Measurements from ENCODE around the gene MRPL24. TPM values are rescaled to one million over a fixed set of nuclear protein-coding genes. Genes with fewer than 3 reads are reported as not detected.
"Not testable (repeated sequence)": the region's sequence is repeated elsewhere in the genome, so short reads cannot be mapped to it uniquely, and the experiment has no call there.

MRPL24 gene
- polyA plus RNA-seq, 10 donors: 58.4 to 72.1 (median 65.6) TPM

DNA sequence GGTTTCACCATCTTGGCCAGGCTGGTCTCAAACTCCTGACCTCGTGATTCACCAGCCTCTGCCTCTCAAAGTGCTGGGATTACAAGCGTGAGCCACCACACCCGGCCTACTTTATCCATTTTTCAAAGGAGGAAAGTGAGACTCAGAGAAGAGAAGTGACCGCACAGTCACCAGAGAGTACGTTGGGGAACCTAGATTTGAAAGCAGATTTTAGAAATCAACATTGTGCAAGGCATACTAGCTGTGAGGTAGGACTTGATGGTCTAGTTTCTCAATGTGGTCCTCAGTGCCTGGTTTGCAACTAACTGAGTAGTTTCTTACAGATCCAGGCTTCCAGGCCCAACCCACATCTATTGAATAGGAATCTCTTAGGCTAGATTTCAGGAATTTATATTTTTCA lies 24.8 kb upstream of the MRPL24 start:
- no peak for DNase-seq

- DNase-seq: not testable (repeated sequence)
These were observed 24.2 kb upstream of the MRPL24 start for GRCh38 chr1:156765136-156765535.

DNA sequence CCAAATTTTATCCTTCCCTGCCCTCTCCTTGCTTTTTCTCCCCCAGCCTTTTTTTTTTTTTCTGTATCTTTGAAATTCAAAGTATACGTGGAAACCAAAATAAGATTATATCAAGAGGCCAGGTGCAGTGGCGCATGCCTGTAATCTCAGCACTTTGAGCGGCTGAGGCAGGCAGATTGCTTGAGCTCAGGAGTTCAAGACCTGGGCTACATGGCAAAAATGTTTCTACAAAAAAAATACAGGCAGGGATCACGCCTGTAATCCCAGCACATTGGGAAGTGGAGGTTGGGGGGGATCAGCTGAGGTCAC lies 19.9 kb upstream of the MRPL24 start:
- no peak for DNase-seq

DNA sequence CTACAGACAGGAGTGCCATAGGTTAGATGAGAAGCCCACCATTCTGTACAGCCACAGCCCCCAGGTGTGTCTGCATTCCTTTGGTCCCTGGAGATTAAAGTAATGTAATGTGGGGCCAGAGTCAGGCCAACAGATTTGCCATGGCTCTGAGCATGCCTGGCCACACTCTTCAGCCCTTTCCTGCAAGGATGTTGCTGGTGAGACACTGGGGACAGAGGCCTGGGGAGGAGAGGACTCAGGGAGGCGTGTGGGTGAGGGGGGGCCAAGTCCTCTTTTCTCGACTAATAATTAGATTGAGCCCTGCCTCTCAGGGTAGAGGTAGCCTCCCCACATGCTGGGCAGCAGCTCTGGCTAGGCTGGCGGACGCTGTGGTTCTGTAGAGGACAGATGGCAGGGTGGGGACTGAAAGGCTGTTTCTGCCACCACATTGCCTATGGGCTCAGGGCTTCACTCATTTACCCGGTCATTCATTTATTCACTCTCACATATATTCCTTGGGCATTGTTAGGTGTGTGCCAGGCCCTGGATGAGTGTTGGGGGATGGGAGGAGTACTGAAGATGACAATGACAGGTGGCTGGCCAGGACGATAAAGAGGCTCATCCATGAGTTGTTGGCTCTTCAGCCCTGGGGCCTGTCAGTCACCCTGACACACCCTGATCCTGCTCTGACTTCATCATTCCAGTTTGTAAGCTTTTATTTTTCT lies 19.4 kb upstream of the MRPL24 start:
- no peak for DNase-seq

GRCh38 chr1:156757572-156758253 lies 16.8 kb upstream of the MRPL24 start:
- DNase-seq: not testable (repeated sequence)

GRCh38 chr1:156756355-156756754 lies 15.5 kb upstream of the MRPL24 start:
- DNase-seq: no peak

DNA sequence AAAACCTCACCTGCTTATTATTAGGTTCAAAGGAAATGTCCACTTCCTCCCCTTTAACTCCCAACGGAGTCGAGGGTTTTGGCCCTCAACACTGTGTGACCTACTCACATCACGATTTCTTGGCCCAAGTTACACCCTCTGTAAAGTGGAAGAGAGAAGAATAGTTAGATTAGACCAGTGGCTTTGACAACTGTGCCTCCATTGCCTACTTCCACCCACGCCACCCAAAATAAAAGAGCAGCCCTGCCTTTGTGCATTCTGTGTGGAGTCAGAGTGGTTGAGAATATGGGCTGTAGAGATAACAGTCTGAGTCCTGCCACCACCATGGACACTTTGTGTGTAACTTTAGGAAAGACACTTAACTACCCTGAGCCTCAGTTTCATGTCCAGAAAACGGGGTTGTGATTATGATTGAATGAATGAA lies 14.7 kb upstream of the MRPL24 start:
- DNase-seq: no peak

DNA sequence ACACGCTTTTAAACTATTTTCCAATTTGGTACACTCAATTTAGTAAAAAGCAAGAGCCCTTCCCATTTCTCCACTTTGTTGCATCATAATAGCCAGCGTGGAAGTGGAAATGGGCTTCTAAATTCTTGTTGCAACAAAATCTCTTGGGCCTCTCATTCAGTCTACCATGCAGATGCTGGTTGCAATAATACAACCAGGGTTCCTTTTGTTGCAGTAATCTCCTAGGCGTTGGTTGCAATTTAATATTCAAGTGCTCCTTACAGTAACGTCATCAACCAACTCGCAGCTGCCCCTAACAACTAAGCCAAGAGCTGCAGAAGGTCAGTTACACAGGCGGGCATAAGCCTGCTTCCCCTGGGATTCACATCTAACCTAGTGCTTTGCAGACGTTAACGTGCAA lies 13.3 kb upstream of the MRPL24 start:
- peak in 1 of 3 donors; percentile 26 for DNase-seq

DNA sequence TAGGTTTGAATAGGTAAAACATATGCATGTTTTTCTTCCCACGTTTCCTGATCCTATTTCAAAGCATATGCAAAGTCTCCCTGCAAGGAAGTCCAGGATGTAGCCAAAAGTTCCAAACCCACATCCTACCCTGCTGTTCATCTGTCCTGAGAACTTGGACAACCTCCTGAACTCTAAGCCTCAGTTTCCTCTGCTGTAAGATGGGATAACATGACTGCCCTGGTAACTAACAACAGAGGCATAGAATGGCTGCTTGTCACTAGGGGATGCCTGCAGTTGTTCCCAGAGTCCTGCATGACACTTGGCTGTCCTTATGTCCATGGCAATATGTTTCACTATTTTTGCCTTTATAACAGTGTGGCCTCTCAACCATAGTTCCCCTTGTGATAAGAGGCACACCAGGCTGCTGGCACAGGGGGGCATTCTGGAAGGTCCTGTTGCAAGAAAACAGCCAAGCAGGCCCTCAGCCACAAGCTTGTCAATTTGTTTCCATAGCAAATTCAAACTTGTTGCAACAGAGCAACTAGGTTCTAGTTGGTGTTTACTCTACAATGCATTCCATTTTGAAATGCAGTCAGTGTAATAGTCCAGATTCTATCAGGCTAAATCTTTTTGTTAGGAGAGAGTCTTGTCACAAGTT lies 12.1 kb upstream of the MRPL24 start:
- DNase-seq: peak in 1 of 3 donors; percentile 38

DNA sequence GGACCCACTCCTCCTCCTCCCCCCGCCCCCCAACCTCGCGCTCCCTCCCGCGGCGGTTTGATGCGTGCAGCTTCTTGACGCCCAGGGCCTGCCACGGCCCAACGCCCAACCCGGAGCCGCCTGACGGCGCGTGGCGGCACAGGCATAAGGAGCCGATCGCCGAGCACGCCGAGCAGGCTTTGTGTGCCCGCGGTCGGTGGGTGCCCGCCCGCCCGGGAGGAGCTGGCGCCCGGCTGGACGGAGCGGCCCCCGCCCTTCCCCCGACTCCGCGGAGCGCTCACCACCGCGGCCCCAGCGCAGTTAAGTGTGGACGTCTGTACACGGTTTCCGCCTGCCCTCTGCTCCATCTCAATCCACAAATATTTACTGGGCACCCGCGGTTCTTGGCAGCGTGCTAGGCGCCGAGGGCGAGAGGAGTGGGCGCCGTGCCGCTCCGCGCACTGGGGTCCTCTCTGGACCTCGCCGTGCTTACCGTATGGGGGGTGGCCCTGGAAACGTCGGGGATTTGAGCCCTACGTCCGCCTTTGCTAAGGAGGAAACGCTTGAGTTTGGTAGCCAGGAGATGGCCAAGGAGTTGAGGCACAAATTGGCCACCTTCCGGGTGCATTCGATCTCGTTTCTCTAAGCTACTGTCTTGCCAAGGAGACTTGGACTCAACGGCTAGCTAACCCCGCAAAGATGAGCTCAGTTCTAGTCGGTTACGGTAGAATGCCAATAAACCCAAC lies 11.0 kb upstream of the MRPL24 start:
- DNase-seq: peak; percentile 98

- no peak for DNase-seq
These were observed 10.5 kb upstream of the MRPL24 start, which contains the start of gene HDGF for GRCh38 chr1:156751451-156751756. TSS of gene HDGF (minus strand) at chr1:156751675. CDS start at chr1:156751429, 246 bp downstream.

DNA sequence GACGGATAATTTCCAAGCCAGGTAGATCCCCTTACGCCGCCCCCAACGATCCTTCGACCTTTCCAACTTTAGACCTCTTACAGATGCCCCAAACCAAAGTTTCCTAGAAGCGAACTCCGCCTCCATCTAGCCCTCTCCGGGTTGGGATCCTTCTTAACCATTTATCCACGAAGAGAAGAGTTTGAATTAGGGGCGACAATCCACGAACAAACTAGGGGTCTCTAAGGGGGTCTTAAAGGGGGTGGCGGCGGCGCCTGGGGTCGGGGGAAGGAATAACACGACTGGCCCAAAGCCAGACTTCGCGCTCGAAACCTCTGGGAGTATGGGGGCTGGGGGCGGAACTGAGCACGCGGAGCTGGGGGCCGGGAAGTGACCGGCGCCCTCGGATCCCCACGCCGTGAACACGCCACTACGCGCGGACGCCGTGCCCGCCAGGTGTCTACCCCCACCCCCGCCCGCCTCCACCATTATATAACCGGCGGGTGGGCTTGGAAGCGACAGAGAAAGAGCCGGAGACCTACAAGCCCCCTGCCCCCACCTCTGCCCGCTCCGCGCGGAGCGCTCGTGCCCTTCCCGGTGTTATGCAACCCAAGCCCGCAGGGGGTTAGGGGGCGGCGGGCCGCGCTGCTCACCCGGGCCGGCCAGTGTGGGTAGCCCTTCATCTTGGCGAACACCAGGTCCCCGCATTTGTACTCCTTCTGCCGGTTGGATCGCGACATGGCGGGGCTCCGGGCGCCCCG lies 10.0 kb upstream of the MRPL24 start:
- DNase-seq: peak in 1 of 3 donors; percentile 72

- DNase-seq: peak in 1 of 3 donors; percentile 38
These were observed 9.3 kb upstream of the MRPL24 start for GRCh38 chr1:156750191-156750672.

GRCh38 chr1:156749419-156750118 lies 8.7 kb upstream of the MRPL24 start:
- DNase-seq: peak in 1 of 3 donors; percentile 34

DNA sequence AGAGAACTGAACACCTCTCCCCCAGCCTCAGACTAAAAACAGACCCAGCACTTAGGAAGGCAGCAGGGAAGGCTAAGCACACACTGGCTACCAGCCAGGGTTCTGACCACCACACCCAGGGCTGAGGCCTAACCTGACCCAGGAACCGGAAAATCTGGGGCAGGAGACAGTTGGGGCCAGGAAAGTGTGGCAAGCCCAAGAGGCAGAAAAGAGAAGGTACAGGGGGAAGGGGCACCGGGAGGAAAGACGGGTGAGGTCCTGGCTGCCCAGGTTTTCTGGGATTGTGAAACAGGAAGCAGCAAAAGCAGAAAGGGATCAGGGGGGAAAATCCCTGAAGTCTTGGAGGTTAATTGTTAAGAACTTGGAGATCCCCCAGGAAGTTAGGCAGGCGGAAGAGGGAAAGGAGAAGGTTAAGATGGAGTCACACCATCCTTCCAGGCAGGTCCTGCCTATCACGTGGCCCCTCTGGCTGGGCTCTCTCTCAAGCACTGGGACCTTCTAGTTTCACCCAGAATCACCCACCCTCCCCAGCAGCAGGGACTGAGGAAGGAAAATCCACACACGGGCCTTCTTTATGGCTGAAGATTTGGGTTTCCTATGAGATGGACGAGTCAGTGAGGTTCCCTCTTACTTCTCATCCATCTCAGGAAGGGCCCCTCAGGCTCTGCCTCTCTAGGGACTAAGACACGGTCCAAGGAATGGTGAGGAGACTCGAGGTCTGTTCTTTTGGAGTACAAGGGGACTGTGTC lies 8.0 kb upstream of the MRPL24 start:
- peak in 1 of 3 donors; percentile 73 for DNase-seq

- DNase-seq: no peak
These were observed 7.1 kb upstream of the MRPL24 start for GRCh38 chr1:156747742-156748669.

DNA sequence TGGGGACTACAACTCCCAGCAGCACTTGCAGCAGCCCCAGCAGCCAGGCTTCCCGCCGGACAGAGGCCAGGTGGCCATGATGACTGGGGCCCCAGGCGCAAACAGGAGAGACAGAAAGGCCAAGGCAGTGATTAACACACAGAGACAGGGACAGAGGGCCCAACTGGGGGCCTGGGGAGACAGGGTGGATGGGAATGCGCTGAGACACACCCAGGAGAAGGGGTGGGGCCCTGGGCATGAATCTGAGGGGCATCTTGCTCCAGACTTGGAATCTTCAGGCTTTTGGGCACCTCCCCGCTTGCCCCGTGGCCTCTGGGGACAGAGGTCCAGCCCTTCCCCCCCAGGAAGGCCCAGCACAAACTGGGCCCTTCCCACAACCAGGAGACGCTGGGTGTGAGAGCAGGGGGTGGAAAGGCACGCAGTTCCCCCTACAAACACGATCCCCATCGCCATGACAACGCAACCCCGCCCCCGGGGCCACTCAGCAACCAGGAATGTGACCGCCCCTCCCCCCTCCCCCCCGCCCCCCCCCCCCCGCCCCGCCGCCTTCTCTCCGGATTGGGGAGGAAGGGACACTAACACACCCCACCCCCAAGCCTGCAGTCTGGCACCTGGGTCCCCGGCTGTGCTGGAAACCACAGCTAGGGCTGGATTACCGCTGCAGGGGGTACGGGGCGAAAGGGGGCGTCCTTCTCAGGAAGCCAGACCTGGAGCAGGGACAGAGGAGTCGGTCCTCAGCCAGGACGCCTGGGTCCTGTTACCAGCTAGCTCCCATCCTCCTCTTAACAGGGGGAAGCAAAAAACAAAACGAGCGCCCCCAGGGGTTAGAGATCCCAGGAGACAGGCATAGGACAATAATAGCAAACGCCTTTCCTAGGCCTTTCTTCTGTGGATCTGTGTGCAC lies 6.1 kb upstream of the MRPL24 start:
- DNase-seq: peak; percentile 93 to 96 (median 94)

GRCh38 chr1:156746406-156746727 lies 5.5 kb upstream of the MRPL24 start:
- no peak for DNase-seq

Measured in muscle of back (tissue), 11 donors.